GM21381 (cell line): Measurements from ENCODE around the gene RCAN3.
"Not testable (repeated sequence)": the region's sequence is repeated elsewhere in the genome, so short reads cannot be mapped to it uniquely, and the experiment has no call there.

Source experiments
- ATAC-seq: cut with Tn5 transposase; IDR thresholded peaks from one replicate; pipeline ENCODE4 v1.9.1; 2021; ENCODE audit warnings: mild to moderate bottlenecking, moderate library complexity; ENCODE audit not compliant: unreplicated experiment

RCAN3 gene

DNA sequence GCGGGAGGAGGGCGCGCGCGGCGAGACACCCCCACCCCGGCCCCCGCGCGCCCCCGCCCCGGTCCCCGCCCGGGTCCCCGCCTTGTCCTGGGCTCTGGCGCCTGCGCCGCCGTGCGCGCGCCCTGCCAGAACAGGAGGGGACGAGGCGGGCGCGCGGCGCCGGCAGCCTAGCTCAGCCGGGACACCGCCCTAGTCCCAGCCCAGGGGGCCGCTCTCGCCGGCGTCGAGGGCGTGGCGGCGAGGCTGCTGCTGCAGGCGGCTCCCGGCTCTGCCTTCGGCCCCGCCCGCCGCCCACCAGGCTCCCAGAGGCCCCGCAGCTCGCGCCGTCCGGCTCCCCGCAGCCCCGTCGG, at the start of gene RCAN3:
Gene RCAN3 (plus strand): TSS at position 128 of the 350 bp plus-strand sequence. CDS start 11,537 bp downstream, outside the sequence.
- peak; percentile 78 for ATAC-seq

DNA sequence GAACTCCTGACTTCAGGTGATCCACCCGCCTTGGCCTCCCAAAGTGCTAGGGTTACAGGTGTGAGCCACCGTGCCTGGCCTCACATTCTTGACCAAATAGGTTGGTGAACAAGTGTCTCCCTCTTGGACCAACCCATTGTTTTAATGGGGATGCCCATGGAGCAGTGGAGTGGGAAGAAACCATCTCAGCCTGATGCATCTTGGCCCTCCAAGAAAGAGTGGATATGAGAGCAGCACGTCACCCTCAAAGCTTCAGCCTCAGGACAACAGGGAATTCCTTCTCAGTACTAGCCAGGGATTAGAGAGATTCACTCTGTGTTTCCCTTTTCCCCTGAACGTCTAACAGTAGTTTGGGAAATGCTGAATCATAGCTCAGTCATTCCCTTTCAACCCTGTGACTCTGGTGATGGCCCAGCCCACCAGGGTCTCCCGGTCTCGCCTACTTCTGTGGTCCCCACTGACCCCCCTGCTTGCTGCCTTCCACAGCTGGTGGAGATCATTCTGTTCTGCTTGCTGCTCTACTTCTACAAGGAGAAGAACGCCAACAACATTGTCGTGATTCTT, 49.6 kb upstream of the RCAN3 start:
- no peak for ATAC-seq

DNA sequence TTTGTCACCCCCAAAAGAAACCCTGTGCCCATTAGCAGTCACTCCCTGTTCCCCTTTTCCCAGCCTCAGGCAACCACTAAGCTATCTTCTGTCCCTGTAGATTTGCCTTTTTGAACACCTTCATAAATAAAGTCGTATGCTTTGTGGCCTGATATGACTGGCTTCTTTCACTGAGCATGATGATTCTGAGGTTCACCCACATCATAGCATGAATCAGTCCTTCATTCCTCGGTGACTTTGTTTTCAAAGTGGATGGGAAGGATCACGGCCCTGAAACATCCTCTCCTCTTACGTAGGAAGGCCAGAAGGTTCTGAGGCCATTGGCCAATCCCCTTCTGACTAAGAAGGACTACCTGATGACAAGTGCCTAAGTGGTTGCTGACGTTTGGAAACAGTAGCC, 48.0 kb upstream of the RCAN3 start:
- ATAC-seq: no peak

DNA sequence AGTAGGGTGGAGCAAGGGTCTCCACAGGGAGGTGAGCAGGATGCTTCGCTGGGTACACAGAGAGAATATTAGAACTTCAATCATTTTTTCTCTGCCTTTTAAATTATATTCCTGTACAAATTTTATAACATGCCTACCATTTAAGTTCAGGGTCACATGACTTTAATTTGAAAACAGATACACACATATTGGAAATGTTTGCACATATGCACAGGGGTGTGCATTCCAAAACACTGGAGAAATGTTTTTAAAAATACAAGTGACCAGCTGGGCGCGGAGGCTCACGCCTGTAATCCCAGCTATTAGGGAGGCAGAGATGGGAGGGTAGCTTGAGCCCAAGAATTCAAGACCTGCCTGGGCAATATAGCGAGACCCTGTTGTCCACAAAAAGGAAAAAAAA, 47.4 kb upstream of the RCAN3 start:
- no peak for ATAC-seq

DNA sequence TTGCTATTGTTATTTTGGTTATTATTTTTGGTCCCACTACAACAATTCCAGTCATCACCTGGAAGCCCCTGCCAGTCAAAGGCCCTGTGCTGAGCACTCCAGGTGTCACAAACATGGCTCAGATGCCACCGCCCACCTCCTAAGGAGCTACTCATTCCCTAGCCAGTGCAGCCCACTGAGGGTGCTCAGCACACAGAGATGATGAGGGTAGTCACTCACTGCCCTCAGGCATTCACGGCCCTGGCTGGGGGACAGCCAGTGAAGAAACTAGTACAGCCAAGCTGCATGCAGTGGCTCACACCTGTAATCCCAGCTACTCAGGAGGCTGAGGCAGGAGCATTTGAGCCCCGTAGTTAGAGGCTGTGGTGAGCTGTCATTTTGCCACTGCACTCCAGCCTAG, 44.8 kb upstream of the RCAN3 start:
- ATAC-seq: no peak

DNA sequence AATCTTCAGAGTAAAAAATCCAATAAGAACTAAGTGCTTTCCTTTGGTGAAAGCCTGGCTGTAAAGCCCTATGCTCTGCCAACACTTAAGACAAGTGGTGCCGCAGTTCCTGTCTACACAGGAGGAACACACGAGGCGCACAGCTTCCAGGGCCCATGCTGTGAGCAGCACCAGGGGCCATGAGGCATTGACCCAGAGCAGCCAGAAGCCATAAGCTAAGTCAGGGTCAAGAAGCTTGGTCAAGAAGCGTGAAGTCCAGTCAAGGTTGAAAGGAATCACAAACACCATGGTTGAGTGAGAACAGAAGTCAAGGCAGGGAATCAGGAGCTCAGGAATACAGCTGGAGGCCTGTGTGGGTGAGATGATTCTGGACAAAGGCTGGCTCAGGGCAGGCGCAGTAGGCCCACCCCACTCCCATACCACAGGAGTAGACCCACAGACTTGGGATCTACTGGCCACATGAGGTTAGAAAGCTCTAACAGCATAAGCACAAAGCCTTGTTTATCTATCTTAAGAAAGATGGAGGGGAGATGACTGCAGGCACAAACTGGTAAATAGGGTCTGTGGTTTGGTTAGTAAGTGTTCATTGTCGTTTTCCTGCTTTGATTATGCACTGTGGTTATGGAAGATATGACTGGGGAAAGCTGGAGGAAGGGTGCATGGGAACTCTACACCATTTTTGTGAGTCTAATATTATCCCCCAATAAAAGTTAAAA, 42.9 kb upstream of the RCAN3 start:
- no peak for ATAC-seq

DNA sequence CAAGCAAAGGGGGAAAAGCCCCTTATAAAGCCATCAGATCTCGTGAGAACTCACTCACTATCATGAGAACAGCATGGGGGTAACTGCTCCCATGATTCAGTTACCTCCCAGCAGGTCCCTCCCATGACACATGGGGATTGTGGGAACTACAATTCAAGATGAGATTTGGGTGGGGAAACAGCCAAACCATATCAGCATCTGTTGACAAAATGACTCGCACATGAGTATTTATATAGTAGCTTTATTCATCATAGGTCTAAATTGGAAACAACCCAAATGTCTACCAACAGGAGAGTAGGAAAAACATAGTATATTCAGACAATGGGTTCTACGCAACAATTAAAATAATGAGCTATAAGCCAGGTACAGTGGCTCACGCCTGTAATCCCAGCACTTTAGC, 40.5 kb upstream of the RCAN3 start:
- ATAC-seq: not testable (repeated sequence)

DNA sequence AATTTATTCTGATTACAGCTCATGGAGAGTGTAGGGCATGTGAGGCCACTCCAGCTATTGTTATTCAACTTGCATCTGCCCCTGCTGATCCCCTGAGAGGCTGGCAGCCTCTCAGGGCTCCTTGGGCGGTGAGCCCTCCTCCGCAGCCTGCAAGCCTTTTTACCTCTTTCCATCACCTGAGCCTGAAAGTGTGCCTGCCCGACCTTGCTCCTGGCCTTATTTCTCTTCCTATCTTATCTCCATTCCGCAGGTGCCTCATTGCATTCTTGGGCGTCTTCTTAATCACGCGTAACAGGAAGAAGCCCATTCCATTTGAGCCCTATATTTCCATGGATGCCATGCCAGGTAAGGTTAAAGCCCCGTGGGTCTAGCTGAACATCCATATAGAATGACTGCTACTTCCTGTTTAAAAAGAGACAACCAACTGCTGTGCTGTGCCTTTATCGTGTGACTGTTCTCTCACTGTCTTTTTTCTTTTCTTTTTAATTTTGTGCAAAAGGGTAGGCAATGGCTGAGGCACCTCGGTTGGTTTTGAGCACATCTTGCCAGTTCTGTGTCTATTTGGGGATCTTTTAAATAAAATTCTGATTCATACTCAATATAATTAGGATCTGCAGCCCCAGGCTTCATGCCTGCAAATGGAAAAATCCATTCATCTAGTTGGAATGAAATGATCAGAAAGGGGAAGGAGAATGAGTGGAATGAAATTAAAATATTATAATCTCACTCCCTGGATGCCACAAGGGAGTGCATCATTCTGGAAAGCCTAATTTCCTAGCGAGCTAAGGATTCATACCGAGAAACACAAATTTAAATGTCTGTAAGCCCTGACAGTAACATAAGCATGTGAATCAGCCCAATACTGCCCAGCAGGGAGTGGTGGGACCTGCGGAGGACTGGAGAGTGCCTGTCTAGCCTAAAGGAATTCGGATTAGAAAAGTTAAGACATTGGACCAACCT, 38.6 kb upstream of the RCAN3 start:
- ATAC-seq: no peak

DNA sequence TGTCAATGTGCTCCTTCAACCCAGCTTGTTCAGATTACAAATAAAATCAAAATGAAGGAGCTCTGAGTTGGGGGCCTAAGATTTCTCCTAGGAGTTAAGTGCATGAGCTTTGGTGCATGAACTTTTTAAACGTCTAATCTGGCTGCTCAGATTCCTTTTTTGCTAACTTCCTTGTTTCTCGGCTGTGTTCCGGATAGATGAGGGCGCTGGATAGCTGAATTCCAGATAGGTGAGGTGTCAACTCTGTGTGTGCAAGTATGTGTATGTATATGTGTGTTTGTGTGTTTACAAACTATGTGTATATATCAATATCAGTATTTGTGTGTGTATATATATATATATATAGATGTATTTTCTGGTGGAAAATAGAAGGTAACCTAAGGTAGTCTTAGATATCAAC, 37.5 kb upstream of the RCAN3 start:
- no peak for ATAC-seq

DNA sequence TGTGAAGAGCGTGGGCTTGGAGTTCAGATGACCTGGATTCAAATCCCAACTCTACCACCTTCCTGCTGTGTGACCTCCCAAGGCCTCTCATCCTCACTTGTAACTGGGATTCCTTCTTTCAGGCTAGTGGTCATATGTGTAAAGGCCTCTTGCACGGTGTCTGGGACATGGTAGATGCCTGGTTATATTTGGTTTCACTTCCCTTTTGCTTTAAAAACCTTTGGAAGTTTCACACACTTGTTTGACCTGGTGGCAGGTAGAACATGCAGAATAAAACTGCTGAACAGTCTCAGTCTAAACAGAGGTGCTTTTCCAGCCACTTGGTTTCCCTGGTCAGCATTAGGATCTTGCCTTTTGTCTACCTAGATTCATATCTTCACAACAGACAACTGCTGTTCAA, 37.0 kb upstream of the RCAN3 start:
- no peak for ATAC-seq

DNA sequence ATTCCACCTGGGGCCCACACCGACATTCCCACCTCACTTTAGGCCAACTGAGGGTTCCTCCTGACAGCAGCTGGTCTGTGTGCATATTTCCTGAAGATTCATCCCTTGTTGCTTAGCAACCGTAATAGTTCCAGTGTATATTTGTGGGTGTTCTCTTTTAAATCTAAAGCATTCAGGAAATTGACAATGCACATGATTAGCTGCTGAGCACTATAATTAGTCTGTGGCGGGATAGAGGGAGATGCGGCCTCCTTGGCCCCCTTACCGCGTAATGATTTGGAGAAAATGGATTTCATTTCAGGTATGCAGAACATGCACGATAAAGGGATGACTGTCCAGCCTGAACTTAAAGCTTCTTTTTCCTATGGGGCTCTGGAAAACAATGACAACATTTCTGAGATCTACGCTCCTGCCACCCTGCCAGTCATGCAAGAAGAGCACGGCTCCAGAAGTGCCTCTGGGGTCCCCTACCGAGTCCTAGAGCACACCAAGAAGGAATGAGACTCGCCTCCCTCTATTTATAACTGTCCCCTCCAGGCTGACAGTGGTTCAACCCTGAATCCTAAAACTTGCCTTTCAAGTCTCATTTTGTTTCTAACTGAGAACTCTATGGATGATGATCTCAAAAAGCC, 33.8 kb upstream of the RCAN3 start:
- ATAC-seq: no peak

DNA sequence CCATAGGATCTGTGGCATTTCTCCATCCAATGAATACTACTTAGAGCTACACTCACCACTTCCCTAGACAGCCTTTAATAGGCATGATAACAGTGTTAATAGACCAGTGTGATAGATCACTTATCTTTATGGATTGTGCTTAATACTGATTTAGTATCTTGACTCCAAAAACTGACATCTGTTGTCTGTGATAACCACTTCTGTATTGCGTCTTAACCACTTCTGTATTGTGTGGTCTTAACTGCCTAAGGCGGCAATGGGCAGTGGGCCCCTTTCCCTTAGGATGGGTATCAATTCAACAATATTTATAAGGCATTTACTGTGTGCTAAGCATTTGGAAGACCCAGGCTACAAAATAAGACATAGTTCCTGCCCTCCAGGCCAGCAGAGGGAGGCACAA, 32.0 kb upstream of the RCAN3 start:
- no peak for ATAC-seq

DNA sequence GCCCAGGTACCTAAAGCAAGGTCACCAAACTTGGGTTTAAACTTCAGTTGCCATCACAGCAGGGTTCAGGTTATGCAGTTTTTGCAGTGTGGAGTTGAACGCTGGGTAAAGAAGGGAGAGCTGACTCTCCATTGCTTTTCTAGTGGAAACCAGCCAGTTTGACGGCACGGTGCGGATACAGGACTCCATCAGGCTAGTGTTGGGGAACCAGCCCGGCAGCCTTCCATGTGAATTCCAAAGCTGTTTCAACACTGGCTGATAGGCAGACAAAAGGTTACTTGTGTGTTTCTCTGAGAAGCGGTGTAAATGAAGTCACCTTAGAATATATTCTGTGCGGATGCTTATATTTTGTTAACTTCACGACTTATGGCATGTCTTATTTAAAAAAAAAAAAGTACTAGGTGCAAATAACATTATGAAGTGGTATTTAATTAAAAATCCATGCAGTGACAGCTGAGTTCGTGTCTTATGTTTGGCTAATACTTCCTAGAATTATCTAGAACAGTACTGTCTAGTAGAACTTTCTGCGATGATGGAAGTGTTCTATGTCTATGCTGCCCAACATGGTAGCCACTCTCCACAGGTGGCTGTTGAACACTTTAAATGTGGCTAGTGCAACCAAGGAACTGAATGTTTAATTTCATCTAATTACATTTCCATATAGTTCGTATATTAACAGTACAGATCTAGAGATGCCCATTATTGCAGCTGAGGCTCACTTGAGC, 29.9 kb upstream of the RCAN3 start:
- ATAC-seq: no peak

DNA sequence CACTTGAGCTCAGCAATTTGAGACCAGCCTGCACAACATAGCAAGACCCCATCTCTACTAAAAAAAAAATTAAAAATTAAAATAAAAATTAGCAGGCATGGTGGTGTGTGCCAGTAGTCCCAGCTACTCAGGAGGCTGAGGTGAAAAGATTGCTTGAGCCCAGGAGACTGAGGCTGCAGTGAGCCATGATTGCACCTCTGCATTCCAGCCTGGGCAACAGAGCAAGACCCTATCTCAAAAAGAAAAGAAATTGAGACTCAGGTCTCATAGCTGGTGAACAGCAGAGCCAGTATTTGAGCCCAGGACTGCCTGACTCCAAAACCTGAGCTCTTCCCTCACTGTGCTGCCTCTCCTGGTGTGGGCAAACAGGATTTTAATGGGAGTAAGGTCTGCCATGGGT, 28.4 kb upstream of the RCAN3 start:
- no peak for ATAC-seq

DNA sequence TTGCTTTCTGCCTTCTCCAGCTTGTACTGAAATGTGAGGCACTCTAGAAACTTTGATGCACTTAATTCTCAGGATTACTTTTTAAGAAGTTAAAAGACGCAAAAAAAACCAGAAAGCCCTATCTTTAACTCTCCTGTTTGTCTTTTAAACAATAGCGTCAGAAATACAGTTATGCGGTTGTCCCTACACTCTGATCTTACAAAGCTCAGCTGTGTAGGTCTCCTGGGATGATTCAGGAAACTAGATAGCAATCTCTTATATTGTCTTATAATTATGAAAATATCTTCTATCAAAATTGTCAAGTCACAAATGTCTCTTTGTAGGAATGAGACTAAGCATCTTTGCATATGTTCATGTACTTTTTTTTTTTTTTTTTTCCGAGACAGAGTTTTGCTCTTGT, 26.9 kb upstream of the RCAN3 start:
- no peak for ATAC-seq

DNA sequence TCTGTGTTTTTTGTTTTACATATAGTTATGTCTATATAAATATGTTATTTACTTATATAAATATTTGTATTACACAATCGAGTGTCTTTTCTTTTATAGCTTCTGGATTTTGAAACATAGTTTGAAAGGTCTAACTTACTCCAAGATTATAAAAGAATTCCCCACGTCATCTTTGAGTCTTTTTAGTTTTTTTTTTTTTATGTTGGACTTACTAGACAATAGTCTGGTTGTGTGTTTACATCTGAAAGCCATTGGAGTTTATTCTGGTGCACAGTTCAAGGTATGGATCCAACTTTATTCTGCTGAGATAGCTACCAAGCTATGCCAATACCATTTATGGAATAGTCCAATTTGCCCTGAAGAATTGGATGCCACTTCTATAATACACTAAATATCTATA, 26.1 kb upstream of the RCAN3 start:
- ATAC-seq: no peak

DNA sequence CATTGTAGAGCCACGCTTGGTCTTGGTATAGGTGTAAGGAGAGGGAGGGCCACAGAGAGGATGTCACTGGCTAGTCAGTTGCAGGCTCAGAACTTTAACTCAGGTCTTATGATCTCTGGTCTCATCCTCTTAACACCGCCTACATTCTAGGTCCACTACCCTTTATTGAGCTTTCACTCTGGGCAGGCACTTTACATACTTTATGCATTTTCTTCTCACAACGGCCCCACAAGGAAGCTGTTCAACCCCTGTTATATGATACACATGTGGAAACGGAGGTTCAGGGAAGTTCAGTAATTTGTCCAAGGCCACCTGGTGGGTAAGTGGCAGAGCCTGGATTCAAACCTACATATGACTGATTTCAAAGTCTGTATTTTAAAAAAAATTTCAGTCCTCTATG, 25.3 kb upstream of the RCAN3 start:
- ATAC-seq: no peak

DNA sequence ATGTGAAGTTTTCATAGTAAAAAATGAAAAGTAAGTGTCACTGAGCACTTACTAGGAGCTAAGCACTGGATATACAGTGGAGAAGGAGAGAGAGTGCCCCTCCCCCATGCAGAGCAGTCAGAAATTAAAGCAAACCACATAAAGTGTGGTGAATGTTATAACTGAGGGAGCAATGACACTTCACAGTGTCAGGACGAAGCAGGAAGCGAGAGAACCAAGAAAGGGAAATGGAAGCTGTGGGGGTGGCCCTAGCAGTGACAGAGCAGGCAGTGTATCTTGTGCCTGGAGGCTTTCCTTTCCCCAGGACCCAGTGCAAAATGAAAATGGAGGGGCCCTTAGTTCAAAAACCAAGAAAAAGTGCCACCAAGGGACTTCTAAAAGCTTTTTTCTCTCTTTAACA, 21.5 kb upstream of the RCAN3 start:
- no peak for ATAC-seq

DNA sequence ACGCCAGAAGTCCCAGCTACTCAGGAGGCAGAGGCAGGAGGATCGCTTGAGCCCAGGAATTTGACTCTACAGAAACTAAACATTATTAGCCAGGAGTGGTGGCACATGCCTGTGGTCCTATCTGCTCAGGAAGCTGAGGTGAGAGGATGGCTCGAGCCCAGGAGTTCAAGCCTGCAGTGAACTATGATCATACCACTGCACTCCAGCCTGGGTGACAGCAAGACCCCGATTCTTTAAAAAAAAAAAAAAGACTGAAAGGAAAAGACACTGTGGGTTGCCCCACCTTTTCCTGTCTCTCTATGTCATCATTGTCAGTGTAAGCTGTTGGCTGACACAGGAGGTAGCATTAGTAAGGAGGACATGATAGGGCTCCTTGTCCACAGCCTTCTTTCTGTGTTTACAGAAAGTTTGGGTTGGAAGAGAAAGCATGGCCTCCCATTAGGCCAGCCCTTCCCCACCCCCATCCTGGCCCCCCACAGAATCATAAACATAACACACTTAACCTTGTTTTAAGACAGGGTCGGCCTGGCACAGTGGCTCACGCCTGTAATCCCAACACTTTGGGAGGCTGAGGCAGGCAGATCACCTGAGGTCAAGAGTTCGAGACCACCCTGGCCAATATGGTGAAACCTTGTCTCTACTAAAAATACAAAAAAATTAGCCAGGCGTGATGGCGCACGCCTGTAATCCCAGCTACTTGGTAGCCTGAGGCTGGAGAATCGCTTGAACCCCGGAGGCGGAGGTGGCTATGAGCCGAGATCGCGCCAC, 20.6 kb upstream of the RCAN3 start:
- ATAC-seq: no peak

DNA sequence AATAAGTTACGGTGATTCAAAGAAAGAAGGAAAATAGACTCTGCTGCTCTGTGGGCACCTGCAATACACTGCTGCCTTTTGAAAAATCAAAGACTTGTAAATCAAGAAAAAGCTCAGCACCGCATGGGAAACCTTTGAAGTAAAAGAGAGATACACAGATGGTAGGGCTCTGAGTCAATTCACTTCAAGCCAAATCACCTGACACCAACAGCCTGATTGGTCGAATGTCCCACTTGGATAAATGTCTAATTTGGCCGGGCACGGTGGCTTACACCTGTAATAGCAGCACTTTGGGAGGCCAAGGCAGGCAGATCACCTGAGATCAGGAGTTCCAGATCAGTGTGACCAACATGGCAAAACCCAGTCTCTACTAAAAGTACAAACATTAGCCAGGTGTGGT, 19.2 kb upstream of the RCAN3 start:
- no peak for ATAC-seq
